MG63 (cell line): ENCODE measurements around the gene ATF6B. TPM values are rescaled to one million over a fixed set of nuclear protein-coding genes. Genes with fewer than 3 reads are reported as not detected.

Experiments
- DNase-seq: peaks from one replicate; pipeline ENCODE4 v3.0.0-alpha.2; 2020
- H3K27me3 ChIP-seq: fragments of 250-450 bp; sonication (Bioruptor Pico); 2 replicates; pipeline ENCODE4 v1.5.1; 2020; ENCODE audit warnings: mild to moderate bottlenecking, moderate library complexity
- H3K36me3 ChIP-seq: fragments of 250-450 bp; sonication (Bioruptor Pico); 2 replicates; pipeline ENCODE4 v1.5.1; 2020; ENCODE audit warnings: mild to moderate bottlenecking, moderate library complexity
- H3K4me3 ChIP-seq: fragments of 250-450 bp; sonication (Bioruptor Pico); 2 replicates; pipeline ENCODE4 v1.5.1; 2020; ENCODE audit warnings: mild to moderate bottlenecking, moderate library complexity
- H3K9me3 ChIP-seq: fragments of 250-450 bp; sonication (Bioruptor Pico); 2 replicates; pipeline ENCODE4 v1.5.1; 2020; ENCODE audit warnings: mild to moderate bottlenecking, moderate library complexity
- total RNA-seq: library from RNA; depleted of rRNA; stranded (reverse); fragments of >200 nt; shearing (Covaris generic); gene quantifications from 2 replicates; pipeline ENCODE4 v1.2.3, GENCODE V29; 2014; ENCODE audit warnings: low replicate concordance; rRNA removed

Gene ATF6B
- 2.9 and 7.5 TPM in 2 replicates for total RNA-seq

GRCh38 chr6:32127717-32128592 is at the start of gene ATF6B:
Gene ATF6B, minus strand, starts transcription at chr6:32128246. Its CDS starts 39 bp downstream, at chr6:32128207.
- Histone ChIP-seq H3K36me3 (no peaks in the 10 kb centered on the region; the same call in 1 of the 2 replicates), H3K27me3 (no peaks in the 10 kb centered on the region), H3K9me3 (no peaks in the 10 kb centered on the region), H3K4me3 (peak within 1 kb of the TSS; percentile 85)
- DNase-seq, result peak; percentile 98

DNA sequence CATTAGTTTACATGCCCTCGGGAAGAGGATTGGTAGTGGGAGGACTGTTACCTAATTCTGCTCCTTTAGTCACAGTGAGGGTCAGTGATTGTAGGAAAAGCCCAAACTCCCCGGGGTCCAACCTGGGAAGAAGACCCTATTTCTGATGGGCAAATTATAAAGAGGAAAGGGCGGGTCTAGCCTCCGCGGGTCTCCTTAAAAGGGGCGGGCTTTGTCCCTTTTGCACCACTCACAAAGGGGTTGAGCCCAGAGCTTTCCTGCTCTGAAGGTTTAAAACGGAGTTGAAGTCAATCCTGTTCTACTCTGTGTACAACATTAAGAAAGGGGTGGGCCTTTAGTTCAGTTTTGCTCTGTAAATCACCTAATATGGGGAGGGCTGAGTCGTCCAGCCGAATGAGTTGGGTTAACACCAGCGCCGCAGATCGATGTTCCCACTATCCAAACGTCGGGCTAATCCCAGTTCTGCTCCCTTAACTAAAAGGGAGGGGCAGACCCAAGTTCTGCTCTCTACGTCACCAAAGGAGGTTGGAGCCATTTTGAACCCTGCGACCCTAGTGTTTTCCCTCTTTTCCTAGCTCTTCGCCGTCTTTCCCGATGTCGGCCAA is 49.2 kb upstream of the ATF6B start:
- H3K27me3 ChIP-seq, result no peaks in the 10 kb centered on the region
- no peaks in the 10 kb centered on the region for H3K36me3 ChIP-seq
- no peaks in the 10 kb centered on the region for H3K9me3 ChIP-seq
- peak overlapping the region; percentile 66 for H3K4me3 ChIP-seq
- no peak for DNase-seq

- Histone ChIP-seq H3K27me3 (no peaks in the 10 kb centered on the region), H3K4me3 (peak overlapping the region; percentile 66), H3K36me3 (no peaks in the 10 kb centered on the region), H3K9me3 (no peaks in the 10 kb centered on the region)
- DNase-seq, result no peak
Observed at GRCh38 chr6:32176476-32177182, 48.6 kb upstream of the ATF6B start.

- DNase-seq, result peak; percentile 95
- no peaks in the 10 kb centered on the region for H3K36me3 ChIP-seq
- no peaks in the 10 kb centered on the region for H3K9me3 ChIP-seq
- H3K27me3 ChIP-seq, result no peaks in the 10 kb centered on the region
- peak within 1 kb of the TSS; percentile 66 for H3K4me3 ChIP-seq
Observed at GRCh38 chr6:32175711-32176475, 47.8 kb upstream of the ATF6B start, which contains the start of gene AGPAT1. Gene AGPAT1, minus strand, starts transcription at chr6:32176084. Its CDS starts 4,588 bp downstream, at chr6:32171496.

DNA sequence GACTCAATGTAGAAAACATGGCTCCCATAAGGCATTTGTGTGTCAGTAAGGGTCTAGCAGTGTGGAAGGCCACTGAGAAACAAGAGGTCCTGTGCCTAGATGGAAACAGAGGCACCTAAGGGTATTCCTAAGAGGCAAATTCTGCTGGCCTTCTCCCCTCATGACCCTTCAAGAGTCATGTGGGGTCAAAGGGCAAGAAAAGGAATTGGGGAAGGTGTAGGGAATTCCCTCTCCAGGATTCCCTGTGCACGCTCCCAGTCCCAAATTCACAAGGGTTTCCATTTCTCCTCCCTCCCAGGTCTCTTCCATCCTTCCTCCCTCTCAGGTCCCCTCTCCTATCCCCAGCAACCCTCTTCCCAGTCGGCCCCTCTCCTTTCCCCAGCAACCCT is 47.3 kb upstream of the ATF6B start:
- peak overlapping the region; percentile 66 for H3K4me3 ChIP-seq
- H3K9me3 ChIP-seq, result no peaks in the 10 kb centered on the region
- no peak for DNase-seq
- no peaks in the 10 kb centered on the region for H3K36me3 ChIP-seq
- H3K27me3 ChIP-seq, result no peaks in the 10 kb centered on the region

GRCh38 chr6:32174416-32174815 is 46.4 kb upstream of the ATF6B start:
- Histone ChIP-seq H3K27me3 (no peaks in the 10 kb centered on the region), H3K36me3 (no peaks in the 10 kb centered on the region), H3K4me3 (no peak overlapping the region), H3K9me3 (no peaks in the 10 kb centered on the region)
- no peak for DNase-seq

DNA sequence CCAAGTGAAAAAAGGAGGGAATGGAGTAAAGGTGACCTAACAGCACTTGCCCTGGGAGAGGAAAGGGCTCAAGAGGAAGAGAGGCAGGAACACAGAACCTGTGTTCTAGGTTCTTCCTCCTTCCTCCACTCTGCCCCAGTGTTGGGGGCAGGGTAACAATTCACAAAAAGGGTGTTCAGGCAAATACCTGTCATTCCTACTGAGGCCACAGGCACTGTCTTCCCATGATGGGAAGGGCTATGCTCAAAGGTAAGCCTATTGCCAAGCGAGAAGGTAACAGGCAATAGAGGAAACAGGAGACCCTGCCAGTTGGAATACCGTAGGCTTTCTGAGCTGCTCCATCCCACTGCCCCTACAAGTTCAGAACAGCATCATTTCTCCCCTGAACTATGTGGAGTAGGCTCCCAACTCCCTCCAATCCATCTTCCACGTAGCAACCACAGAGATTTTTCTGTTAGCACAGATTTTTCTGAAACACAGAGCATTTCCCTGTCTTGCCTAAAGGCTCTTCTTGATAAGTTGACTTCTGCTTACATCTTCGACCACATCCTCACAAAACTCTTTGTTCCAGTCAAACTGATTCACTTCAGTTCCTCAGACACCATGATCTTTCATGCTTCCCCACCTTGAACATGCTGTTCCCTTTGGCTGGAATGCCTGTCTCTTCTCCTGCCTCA is 45.1 kb upstream of the ATF6B start:
- Histone ChIP-seq H3K36me3 (no peaks in the 10 kb centered on the region), H3K4me3 (no peak overlapping the region), H3K9me3 (no peaks in the 10 kb centered on the region), H3K27me3 (no peaks in the 10 kb centered on the region)
- DNase-seq, result no peak

DNA sequence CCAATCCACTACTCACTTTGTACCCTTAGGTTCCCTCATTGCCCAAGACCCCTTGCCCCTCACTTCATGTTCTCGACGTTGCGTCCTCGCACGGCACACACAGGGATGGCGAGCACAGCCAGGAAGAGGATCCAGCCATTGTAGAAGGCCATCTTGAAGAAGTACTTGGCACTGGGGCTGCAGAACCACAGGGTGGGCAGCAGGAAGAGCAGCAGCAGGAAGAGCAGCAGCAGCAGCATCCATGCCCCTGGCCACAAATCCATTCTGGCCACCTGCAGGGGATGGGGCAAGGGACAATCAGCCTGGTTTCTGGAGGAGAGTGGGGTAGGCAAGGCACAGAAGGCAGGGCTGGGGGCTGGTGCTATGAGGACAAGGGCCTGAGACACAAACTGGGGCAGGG is 43.2 kb upstream of the ATF6B start:
- no peak overlapping the region for H3K4me3 ChIP-seq
- DNase-seq, result no peak
- H3K36me3 ChIP-seq, result no peaks in the 10 kb centered on the region
- no peaks in the 10 kb centered on the region for H3K27me3 ChIP-seq
- no peaks in the 10 kb centered on the region for H3K9me3 ChIP-seq

GRCh38 chr6:32170294-32170693 is 42.2 kb upstream of the ATF6B start:
- Histone ChIP-seq H3K4me3 (no peak overlapping the region), H3K36me3 (no peaks in the 10 kb centered on the region), H3K27me3 (no peaks in the 10 kb centered on the region), H3K9me3 (no peaks in the 10 kb centered on the region)
- no peak for DNase-seq

- DNase-seq, result no peak
- Histone ChIP-seq H3K9me3 (no peaks in the 10 kb centered on the region), H3K36me3 (no peaks in the 10 kb centered on the region), H3K4me3 (no peak overlapping the region), H3K27me3 (no peaks in the 10 kb centered on the region)
Observed at GRCh38 chr6:32168807-32169591, 41.0 kb upstream of the ATF6B start.

- H3K36me3 ChIP-seq, result no peaks in the 10 kb centered on the region
- no peak for DNase-seq
Observed at GRCh38 chr6:32168350-32168749, 40.3 kb upstream of the ATF6B start.

GRCh38 chr6:32167761-32168262 is 39.8 kb upstream of the ATF6B start:
- no peak overlapping the region for H3K4me3 ChIP-seq
- no peaks in the 10 kb centered on the region for H3K36me3 ChIP-seq
- no peaks in the 10 kb centered on the region for H3K27me3 ChIP-seq
- DNase-seq, result no peak
- H3K9me3 ChIP-seq, result no peaks in the 10 kb centered on the region

More at GRCh38 chr6:32168350-32168749, 40.3 kb upstream of the ATF6B start:
- Histone ChIP-seq H3K4me3 (no peak overlapping the region), H3K9me3 (no peaks in the 10 kb centered on the region), H3K27me3 (no peaks in the 10 kb centered on the region)

- Histone ChIP-seq H3K27me3 (no peaks in the 10 kb centered on the region), H3K36me3 (no peaks in the 10 kb centered on the region), H3K9me3 (no peaks in the 10 kb centered on the region), H3K4me3 (no peak overlapping the region)
- no peak for DNase-seq
Observed at GRCh38 chr6:32167154-32167760, 39.2 kb upstream of the ATF6B start.

GRCh38 chr6:32166411-32167061 is 38.5 kb upstream of the ATF6B start:
- H3K36me3 ChIP-seq, result no peaks in the 10 kb centered on the region
- no peak for DNase-seq
- H3K4me3 ChIP-seq, result no peak overlapping the region
- H3K27me3 ChIP-seq, result no peaks in the 10 kb centered on the region
- no peaks in the 10 kb centered on the region for H3K9me3 ChIP-seq
